ENCODE measurements around the gene RBPJ.

The RBPJ gene

DNA sequence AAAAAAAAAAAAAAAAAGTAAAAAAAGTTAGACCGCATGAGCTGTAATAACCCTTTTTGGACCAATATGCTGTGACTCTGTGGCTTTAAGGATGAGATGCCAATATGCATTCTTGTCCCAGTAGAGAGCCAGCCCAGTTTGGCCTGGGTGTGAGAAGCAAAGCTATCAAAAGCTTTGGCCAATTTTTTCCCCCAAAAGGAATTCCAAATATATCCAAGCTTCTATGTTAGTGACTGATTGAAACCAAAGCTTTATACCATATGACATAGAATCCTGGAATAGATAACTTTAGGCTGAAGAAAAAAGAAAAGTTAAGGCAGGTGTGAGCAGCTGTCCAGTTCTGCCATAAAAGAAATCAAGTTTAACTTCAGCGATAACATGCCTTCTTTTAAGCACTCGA, 30.5 kb upstream of the RBPJ start:
- H3K4me3 Mint-ChIP-seq, result no peak overlapping the region
- peaks cover 7% of the 10 kb centered on the region for H3K4me1 Mint-ChIP-seq
- H3K36me3 Mint-ChIP-seq (ENCODE audit: insufficient read depth), result no peaks in the 10 kb centered on the region
- H3K27me3 Mint-ChIP-seq, result no peaks in the 10 kb centered on the region
- DNase-seq (ENCODE audit: low spot score in 2 of 2) (no peak), ATAC-seq (replicated peaks; ENCODE audit: extremely low read depth, poor library complexity, severe bottlenecking) (no peak)
- no peak overlapping the region for H3K27ac Mint-ChIP-seq (ENCODE audit: low read depth)
- no peaks in the 10 kb centered on the region for H3K9me3 Mint-ChIP-seq

DNA sequence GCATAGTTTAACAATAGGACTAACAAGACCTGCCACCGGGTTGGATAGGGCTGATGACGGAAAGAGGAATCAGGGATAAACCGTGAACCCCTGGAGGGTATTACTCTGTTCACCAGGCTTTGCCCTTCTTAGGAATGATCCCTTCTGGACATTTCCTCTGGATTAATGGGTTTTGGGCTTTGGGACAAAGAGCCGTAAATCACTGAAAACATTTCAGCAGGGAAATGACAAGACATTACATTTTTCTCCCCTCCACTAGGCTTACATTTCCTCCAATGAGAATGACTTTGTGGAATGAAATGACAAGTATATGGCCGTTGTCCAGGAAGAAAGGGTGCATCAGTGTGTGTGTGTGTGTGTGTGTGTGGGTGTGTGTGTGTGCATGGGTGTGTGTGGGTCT, 25.9 kb upstream of the RBPJ start:
- no peak for DNase-seq (ENCODE audit: low spot score in 2 of 2)
- peaks cover 6% of the 10 kb centered on the region for H3K4me1 Mint-ChIP-seq
- H3K4me3 Mint-ChIP-seq, result no peak overlapping the region
- H3K9me3 Mint-ChIP-seq, result no peaks in the 10 kb centered on the region
- no peak overlapping the region for H3K27ac Mint-ChIP-seq (ENCODE audit: low read depth)
- no peaks in the 10 kb centered on the region for H3K27me3 Mint-ChIP-seq
- H3K36me3 Mint-ChIP-seq (ENCODE audit: insufficient read depth), result no peaks in the 10 kb centered on the region
- no peak for ATAC-seq (replicated peaks; ENCODE audit: extremely low read depth, poor library complexity, severe bottlenecking)

- DNase-seq (ENCODE audit: low spot score in 2 of 2) (no peak), ATAC-seq (replicated peaks; ENCODE audit: extremely low read depth, poor library complexity, severe bottlenecking) (no peak)
- Mint-ChIP-seq H3K4me3 (no peak overlapping the region), H3K9me3 (no peaks in the 10 kb centered on the region), H3K4me1 (peaks cover 6% of the 10 kb centered on the region), H3K27ac (ENCODE audit: low read depth) (no peak overlapping the region), H3K27me3 (no peaks in the 10 kb centered on the region), H3K36me3 (ENCODE audit: insufficient read depth) (no peaks in the 10 kb centered on the region)
Observed at GRCh38 chr4:26296021-26296420, 24.8 kb upstream of the RBPJ start.

DNA sequence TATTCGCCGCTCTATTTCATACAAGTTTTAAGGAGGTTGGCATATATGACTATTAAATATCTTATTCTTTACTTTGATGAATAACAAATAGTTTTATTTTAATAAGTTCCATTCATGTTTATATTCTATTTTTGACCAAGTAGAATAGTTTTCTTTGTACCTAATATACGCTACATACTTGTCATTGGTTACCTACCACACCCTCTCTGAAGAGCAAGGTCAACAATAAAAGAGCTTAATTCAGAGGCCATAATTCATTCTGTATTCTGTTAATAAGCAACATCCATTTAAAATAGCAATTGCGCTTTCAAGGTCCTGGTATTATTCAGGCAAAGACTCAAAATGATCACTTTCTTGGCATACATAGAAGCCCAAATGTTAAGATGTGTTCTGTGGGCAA, 24.3 kb upstream of the RBPJ start:
- H3K27me3 Mint-ChIP-seq, result no peaks in the 10 kb centered on the region
- no peaks in the 10 kb centered on the region for H3K36me3 Mint-ChIP-seq (ENCODE audit: insufficient read depth)
- H3K4me1 Mint-ChIP-seq, result peaks cover 6% of the 10 kb centered on the region
- H3K9me3 Mint-ChIP-seq, result no peaks in the 10 kb centered on the region
- H3K27ac Mint-ChIP-seq (ENCODE audit: low read depth), result no peak overlapping the region
- DNase-seq (ENCODE audit: low spot score in 2 of 2) (no peak), ATAC-seq (replicated peaks; ENCODE audit: extremely low read depth, poor library complexity, severe bottlenecking) (no peak)
- H3K4me3 Mint-ChIP-seq, result no peak overlapping the region

DNA sequence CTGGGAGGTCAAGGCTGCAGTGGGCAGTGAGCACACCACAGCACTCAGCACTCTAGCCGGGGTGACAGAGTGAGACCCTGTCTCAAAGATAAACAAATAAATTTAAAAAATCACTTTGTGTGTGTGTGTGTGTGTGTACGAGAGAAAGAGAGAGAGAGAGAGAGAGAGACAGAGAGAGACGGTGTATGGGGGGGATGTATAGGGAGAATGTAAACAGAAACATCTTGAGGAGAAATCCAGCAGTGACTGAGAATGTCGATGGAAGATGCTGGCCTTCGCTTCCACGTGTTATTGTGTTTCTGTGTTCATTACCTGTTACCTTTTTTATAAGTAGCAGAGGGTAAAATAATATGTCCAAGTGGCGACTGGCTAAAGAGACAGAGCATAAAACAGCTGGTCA, 23.6 kb upstream of the RBPJ start:
- no peak for DNase-seq (ENCODE audit: low spot score in 2 of 2)
- no peaks in the 10 kb centered on the region for H3K9me3 Mint-ChIP-seq
- no peaks in the 10 kb centered on the region for H3K36me3 Mint-ChIP-seq (ENCODE audit: insufficient read depth)
- ATAC-seq (replicated peaks; ENCODE audit: extremely low read depth, poor library complexity, severe bottlenecking), result no peak
- peak overlapping the region; percentile 9 for H3K27ac Mint-ChIP-seq (ENCODE audit: low read depth)
- H3K27me3 Mint-ChIP-seq, result no peaks in the 10 kb centered on the region
- peaks cover 6% of the 10 kb centered on the region for H3K4me1 Mint-ChIP-seq
- H3K4me3 Mint-ChIP-seq, result no peak overlapping the region

- ATAC-seq (replicated peaks; ENCODE audit: extremely low read depth, poor library complexity, severe bottlenecking) (no peak), DNase-seq (ENCODE audit: low spot score in 2 of 2) (no peak)
- H3K36me3 Mint-ChIP-seq (ENCODE audit: insufficient read depth), result no peaks in the 10 kb centered on the region
- peaks cover 6% of the 10 kb centered on the region for H3K4me1 Mint-ChIP-seq
- H3K27me3 Mint-ChIP-seq, result no peaks in the 10 kb centered on the region
- no peaks in the 10 kb centered on the region for H3K9me3 Mint-ChIP-seq
- no peak overlapping the region for H3K4me3 Mint-ChIP-seq
- no peak overlapping the region for H3K27ac Mint-ChIP-seq (ENCODE audit: low read depth)
Observed at GRCh38 chr4:26298198-26298947, 22.4 kb upstream of the RBPJ start.

- Mint-ChIP-seq H3K27ac (ENCODE audit: low read depth) (peak overlapping the region; percentile 73), H3K27me3 (no peaks in the 10 kb centered on the region), H3K4me1 (peaks cover 6% of the 10 kb centered on the region), H3K36me3 (ENCODE audit: insufficient read depth) (no peaks in the 10 kb centered on the region), H3K9me3 (no peaks in the 10 kb centered on the region), H3K4me3 (peak overlapping the region; percentile 59)
- ATAC-seq (replicated peaks; ENCODE audit: extremely low read depth, poor library complexity, severe bottlenecking) (no peak), DNase-seq (ENCODE audit: low spot score in 2 of 2) (no peak)
Observed at GRCh38 chr4:26299254-26299882, 21.4 kb upstream of the RBPJ start.

GRCh38 chr4:26300314-26301307, 20.2 kb upstream of the RBPJ start:
- DNase-seq (ENCODE audit: low spot score in 2 of 2) (no peak), ATAC-seq (replicated peaks; ENCODE audit: extremely low read depth, poor library complexity, severe bottlenecking) (no peak)
- no peaks in the 10 kb centered on the region for H3K9me3 Mint-ChIP-seq
- H3K4me1 Mint-ChIP-seq, result peaks cover 6% of the 10 kb centered on the region
- H3K27me3 Mint-ChIP-seq, result no peaks in the 10 kb centered on the region
- H3K27ac Mint-ChIP-seq (ENCODE audit: low read depth), result no peak overlapping the region
- no peak overlapping the region for H3K4me3 Mint-ChIP-seq
- H3K36me3 Mint-ChIP-seq (ENCODE audit: insufficient read depth), result no peaks in the 10 kb centered on the region

DNA sequence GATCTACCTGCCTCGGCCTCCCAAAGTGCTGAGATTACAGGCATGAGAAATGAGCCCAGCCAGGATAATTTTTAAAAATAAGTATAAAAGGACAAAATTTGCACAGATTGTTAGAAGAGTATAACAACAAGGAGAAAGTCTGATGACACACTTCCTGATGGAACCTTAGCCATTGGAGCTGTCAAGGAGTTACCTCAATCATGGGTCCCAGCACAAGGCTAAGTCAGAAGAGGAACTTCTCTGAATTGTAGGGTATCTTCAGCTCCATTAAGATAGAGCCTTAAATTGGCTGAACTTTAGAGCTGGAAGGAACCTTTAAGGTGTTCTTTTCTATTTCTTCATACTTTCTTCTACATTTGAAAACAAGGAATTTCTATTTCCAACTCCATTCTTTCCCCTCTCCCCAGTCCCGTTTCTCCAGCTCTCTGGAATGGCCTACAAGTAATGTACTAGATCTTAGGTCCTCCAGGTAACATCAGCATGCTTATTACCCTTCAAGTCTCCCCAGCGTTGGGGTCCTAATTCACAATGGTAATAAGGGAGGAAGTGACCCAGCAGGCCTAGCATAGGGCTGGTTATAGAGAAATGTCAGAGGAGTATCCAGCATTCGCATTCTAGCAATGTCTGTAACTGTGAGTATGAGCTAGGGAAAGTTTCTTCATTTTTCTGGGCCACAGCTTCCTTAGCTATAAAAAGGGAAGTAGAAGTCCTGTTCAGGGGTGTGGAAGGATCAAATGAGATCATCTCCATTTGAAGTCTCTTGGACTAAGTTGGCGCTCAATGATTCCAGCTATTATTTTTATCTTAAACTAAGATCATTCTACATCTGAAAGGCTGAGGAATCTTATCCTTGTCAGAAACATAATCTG, 18.5 kb upstream of the RBPJ start:
- Mint-ChIP-seq H3K27me3 (no peaks in the 10 kb centered on the region), H3K4me1 (peaks cover 6% of the 10 kb centered on the region), H3K4me3 (no peak overlapping the region), H3K36me3 (ENCODE audit: insufficient read depth) (no peaks in the 10 kb centered on the region), H3K9me3 (no peaks in the 10 kb centered on the region), H3K27ac (ENCODE audit: low read depth) (no peak overlapping the region)
- DNase-seq (ENCODE audit: low spot score in 2 of 2), result no peak
- ATAC-seq (replicated peaks; ENCODE audit: extremely low read depth, poor library complexity, severe bottlenecking), result no peak

DNA sequence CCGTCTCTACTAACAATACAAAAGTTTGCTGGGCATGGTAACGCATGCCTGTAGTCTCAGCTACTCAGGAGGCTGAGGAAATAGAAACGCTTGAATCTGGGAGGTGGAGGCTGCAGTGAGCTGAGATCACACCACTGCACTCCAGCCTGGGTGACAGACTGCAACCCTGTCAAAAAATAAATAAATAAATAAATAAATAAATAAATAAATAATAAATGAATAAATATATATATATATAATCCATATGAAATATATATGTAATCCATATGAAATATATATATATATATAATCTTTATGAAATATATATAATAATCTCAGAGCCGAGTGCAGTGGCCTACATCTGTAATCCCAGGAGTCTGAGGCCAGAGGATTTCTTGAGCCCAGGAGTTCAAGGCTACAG, 17.8 kb upstream of the RBPJ start:
- no peak overlapping the region for H3K27ac Mint-ChIP-seq (ENCODE audit: low read depth)
- no peak for DNase-seq (ENCODE audit: low spot score in 2 of 2)
- H3K4me3 Mint-ChIP-seq, result no peak overlapping the region
- H3K4me1 Mint-ChIP-seq, result peaks cover 6% of the 10 kb centered on the region
- ATAC-seq (replicated peaks; ENCODE audit: extremely low read depth, poor library complexity, severe bottlenecking), result no peak
- H3K9me3 Mint-ChIP-seq, result no peaks in the 10 kb centered on the region
- H3K27me3 Mint-ChIP-seq, result no peaks in the 10 kb centered on the region
- no peaks in the 10 kb centered on the region for H3K36me3 Mint-ChIP-seq (ENCODE audit: insufficient read depth)

GRCh38 chr4:26307037-26307800, 13.6 kb upstream of the RBPJ start:
- H3K27me3 Mint-ChIP-seq, result no peaks in the 10 kb centered on the region
- no peak overlapping the region for H3K4me3 Mint-ChIP-seq
- H3K27ac Mint-ChIP-seq (ENCODE audit: low read depth), result no peak overlapping the region
- ATAC-seq (replicated peaks; ENCODE audit: extremely low read depth, poor library complexity, severe bottlenecking) (no peak), DNase-seq (ENCODE audit: low spot score in 2 of 2) (no peak)
- H3K36me3 Mint-ChIP-seq (ENCODE audit: insufficient read depth), result no peaks in the 10 kb centered on the region
- no peaks in the 10 kb centered on the region for H3K9me3 Mint-ChIP-seq
- peaks cover 2% of the 10 kb centered on the region for H3K4me1 Mint-ChIP-seq
